DMS79 treated with DMSO at 0.1 percent for 48 hours (cell line): ENCODE measurements around the gene GRAMD2A.
A peak's percentile ranks its signal among the peaks of the same experiment; 100 is the strongest.

Experiments used
- DNase-seq: peaks from one replicate; lab custom pipeline; 2025; lab: John Stamatoyannopoulos, UW

The GRAMD2A gene

GRCh38 chr15:72197460-72198355, at the start of gene GRAMD2A:
GRAMD2A (minus strand) TSS chr15:72197787.
- DNase-seq: peak; percentile 3

- no peak for DNase-seq
Measured at GRCh38 chr15:72242775-72243370, 45.3 kb upstream of the GRAMD2A start.

GRCh38 chr15:72239652-72240051, 42.1 kb upstream of the GRAMD2A start:
- no peak for DNase-seq

GRCh38 chr15:72238586-72238985, 41.0 kb upstream of the GRAMD2A start:
- DNase-seq: no peak

- no peak for DNase-seq
Measured at GRCh38 chr15:72237853-72238224, 40.3 kb upstream of the GRAMD2A start.

GRCh38 chr15:72237029-72237852, 39.7 kb upstream of the GRAMD2A start:
- DNase-seq: no peak

- DNase-seq: no peak
Measured at GRCh38 chr15:72236381-72237003, 38.9 kb upstream of the GRAMD2A start.

- DNase-seq: no peak
Measured at GRCh38 chr15:72235298-72235697, 37.7 kb upstream of the GRAMD2A start.

GRCh38 chr15:72233769-72234168, 36.2 kb upstream of the GRAMD2A start:
- DNase-seq: no peak

GRCh38 chr15:72231833-72232478, 34.4 kb upstream of the GRAMD2A start:
- peak; percentile 28 for DNase-seq

GRCh38 chr15:72231066-72231832, 33.7 kb upstream of the GRAMD2A start, which contains the start of gene PKM:
PKM (minus strand) TSS chr15:72231190; CDS start chr15:72219097, 12,093 bp downstream.
- DNase-seq: peak; percentile 77

- DNase-seq: peak; percentile 45
Measured at GRCh38 chr15:72230197-72231065, 32.8 kb upstream of the GRAMD2A start.

- no peak for DNase-seq
Measured at GRCh38 chr15:72229947-72230196, 32.3 kb upstream of the GRAMD2A start.

GRCh38 chr15:72229076-72229946, 31.7 kb upstream of the GRAMD2A start:
- DNase-seq: no peak

- DNase-seq: no peak
Measured at GRCh38 chr15:72227720-72228119, 30.1 kb upstream of the GRAMD2A start.

- no peak for DNase-seq
Measured at GRCh38 chr15:72227192-72227586, 29.6 kb upstream of the GRAMD2A start.

- no peak for DNase-seq
Measured at GRCh38 chr15:72223278-72223677, 25.7 kb upstream of the GRAMD2A start.

GRCh38 chr15:72222393-72222792, 24.8 kb upstream of the GRAMD2A start:
- DNase-seq: no peak

- no peak for DNase-seq
Measured at GRCh38 chr15:72220687-72221086, 23.1 kb upstream of the GRAMD2A start.
